Measurements from ENCODE around the gene TRERF1.
A peak's percentile ranks its signal among the peaks of the same experiment; 100 is the strongest.

The TRERF1 gene

DNA sequence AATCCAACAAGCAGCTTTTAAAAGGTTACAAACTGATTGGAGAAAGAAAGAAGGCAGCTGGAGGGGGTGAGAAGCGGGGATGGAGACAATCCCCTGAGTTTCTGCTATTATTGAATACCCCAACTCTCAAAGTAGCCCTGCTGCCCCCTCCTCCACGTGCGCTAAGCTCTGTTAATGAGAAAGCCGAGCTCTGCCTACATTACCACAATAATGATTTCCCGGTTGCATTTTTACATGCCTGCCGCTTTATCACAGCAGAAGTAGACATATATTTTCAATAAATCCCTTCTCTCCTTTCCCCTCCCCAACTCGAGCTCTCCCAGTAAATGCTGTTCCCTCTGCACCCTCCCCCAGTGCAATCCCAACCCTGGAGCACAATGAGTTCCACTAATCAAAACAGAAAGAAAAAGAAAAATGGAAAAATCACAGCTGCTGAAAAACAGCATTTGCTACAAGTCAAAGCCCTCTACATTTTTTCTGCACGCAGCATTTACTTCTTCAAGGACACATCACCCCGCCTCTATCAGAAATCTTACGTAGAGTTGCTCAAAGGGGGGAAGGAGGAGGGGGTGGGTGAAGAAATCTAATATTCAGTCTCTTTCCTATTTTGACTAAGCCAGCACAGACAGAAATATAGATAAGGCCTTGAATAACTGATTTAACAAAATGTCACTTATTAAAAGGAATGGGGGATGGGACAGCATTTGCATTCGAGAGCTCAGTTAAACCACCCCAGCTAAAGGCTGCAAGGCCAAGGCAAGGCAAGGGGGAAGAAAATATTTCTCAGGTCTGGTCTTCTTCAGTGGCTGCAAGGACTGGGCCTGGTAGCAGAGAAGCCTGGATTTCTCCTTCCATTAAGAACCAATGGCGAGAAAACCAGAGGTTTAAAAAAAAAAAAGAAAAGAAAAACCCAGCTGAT is 10.7 kb downstream of the TRERF1 start:
- TF ChIP-seq ZNF274 (IDR thresholded peaks at IDR 0.05; ENCODE audit: low read depth, low read length): no peak
- no peak for TF ChIP-seq SUZ12 (IDR thresholded peaks at IDR 0.05; ENCODE audit: extremely low read depth, insufficient read depth, insufficient read length)
- no peak for TF ChIP-seq YY1 (IDR thresholded peaks at IDR 0.05; ENCODE audit: insufficient read depth, insufficient read length)
- no peaks in the 10 kb centered on the region for H3K9me3 ChIP-seq (ENCODE audit: insufficient read depth, low read length)
- no peaks in the 10 kb centered on the region for H3K4me1 ChIP-seq (ENCODE audit: insufficient read depth, insufficient read length)
- no peaks in the 10 kb centered on the region for H3K36me3 ChIP-seq (ENCODE audit: insufficient read depth, insufficient read length, low read length)
- DNase-seq (ENCODE audit: low read depth, low spot score): no peak
- H3K27me3 ChIP-seq (ENCODE audit: insufficient read depth, insufficient read length): no peaks in the 10 kb centered on the region
- peak overlapping the region; percentile 52 for H3K9ac ChIP-seq (ENCODE audit: insufficient read length, low read depth)
- no peak overlapping the region for H3K4me3 ChIP-seq (ENCODE audit: insufficient read length, low read depth)

DNA sequence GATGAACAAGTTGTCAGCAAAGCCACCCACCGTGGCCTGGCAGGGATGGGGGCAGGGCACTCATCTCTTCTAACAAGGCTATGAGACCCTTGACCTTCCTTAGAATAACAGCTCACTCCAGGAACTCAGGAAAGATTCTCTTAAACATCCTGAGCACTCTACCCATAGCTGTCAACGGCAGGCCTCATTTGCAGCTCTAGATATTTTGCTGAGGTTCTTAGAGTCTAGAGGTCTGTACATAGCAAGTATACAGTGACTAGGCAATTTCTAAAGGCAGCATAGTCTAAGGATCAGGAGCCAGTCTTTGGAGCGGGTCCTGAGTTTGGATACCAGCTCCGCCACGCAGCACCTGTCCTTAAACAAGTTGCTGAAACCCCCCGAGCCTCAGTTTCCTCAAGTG is 11.7 kb downstream of the TRERF1 start:
- H3K9ac ChIP-seq (ENCODE audit: insufficient read length, low read depth): no peak overlapping the region
- H3K4me1 ChIP-seq (ENCODE audit: insufficient read depth, insufficient read length): no peaks in the 10 kb centered on the region
- TF ChIP-seq YY1 (IDR thresholded peaks at IDR 0.05; ENCODE audit: insufficient read depth, insufficient read length): no peak
- TF ChIP-seq SUZ12 (IDR thresholded peaks at IDR 0.05; ENCODE audit: extremely low read depth, insufficient read depth, insufficient read length): no peak
- TF ChIP-seq ZNF274 (IDR thresholded peaks at IDR 0.05; ENCODE audit: low read depth, low read length): no peak
- peak overlapping the region; percentile 9 for H3K4me3 ChIP-seq (ENCODE audit: insufficient read length, low read depth)
- no peaks in the 10 kb centered on the region for H3K36me3 ChIP-seq (ENCODE audit: insufficient read depth, insufficient read length, low read length)
- no peaks in the 10 kb centered on the region for H3K9me3 ChIP-seq (ENCODE audit: insufficient read depth, low read length)
- H3K27me3 ChIP-seq (ENCODE audit: insufficient read depth, insufficient read length): no peaks in the 10 kb centered on the region
- no peak for DNase-seq (ENCODE audit: low read depth, low spot score)

DNA sequence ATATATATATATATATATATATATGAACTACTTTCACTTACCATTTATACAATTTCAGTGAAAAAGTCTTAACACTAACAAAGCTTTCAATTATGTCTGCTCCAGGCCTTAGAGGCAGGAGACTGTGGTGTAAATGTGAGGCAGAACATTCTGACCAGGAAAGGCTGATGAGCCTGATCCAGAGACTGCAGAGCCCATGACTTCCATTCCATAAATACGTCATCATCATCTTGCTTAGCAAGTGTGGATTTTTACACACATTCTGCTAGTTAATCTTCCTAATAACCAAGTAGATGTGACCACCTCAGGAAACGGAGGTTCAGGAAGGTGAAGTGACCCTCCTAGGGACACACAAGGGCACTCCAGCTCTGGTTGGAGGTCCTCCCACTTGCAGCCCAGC is 14.9 kb downstream of the TRERF1 start:
- Histone ChIP-seq H3K36me3 (ENCODE audit: insufficient read depth, insufficient read length, low read length) (peaks cover 2% of the 10 kb centered on the region), H3K9me3 (ENCODE audit: insufficient read depth, low read length) (peaks cover 13% of the 10 kb centered on the region), H3K9ac (ENCODE audit: insufficient read length, low read depth) (no peak overlapping the region), H3K27me3 (ENCODE audit: insufficient read depth, insufficient read length) (no peaks in the 10 kb centered on the region), H3K4me3 (ENCODE audit: insufficient read length, low read depth) (no peak overlapping the region), H3K4me1 (ENCODE audit: insufficient read depth, insufficient read length) (no peaks in the 10 kb centered on the region)
- no peak for DNase-seq (ENCODE audit: low read depth, low spot score)
- TF ChIP-seq SUZ12 (IDR thresholded peaks at IDR 0.05; ENCODE audit: extremely low read depth, insufficient read depth, insufficient read length): no peak
- TF ChIP-seq YY1 (IDR thresholded peaks at IDR 0.05; ENCODE audit: insufficient read depth, insufficient read length): no peak
- no peak for TF ChIP-seq ZNF274 (IDR thresholded peaks at IDR 0.05; ENCODE audit: low read depth, low read length)

DNA sequence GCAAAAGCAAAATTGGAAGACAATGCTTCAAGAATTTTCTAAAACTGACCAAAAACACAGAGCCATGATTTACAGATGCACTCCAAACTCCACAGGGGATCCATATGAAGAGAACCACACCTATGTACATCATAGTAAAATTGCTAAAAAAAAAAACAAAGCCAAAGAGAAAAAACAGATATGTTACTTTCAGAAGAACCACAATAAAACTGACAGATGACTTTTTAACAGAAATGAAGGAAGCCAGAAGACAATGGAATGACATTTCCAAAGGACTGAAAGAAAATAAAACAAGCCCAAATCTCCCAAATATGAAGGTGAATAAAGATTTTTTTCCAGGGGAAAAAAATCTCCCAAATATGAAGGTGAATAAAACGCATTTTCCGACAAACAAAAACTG is 17.5 kb downstream of the TRERF1 start:
- Histone ChIP-seq H3K9ac (ENCODE audit: insufficient read length, low read depth) (no peak overlapping the region), H3K4me3 (ENCODE audit: insufficient read length, low read depth) (no peak overlapping the region), H3K9me3 (ENCODE audit: insufficient read depth, low read length) (peaks cover 13% of the 10 kb centered on the region), H3K27me3 (ENCODE audit: insufficient read depth, insufficient read length) (no peaks in the 10 kb centered on the region), H3K36me3 (ENCODE audit: insufficient read depth, insufficient read length, low read length) (peaks cover 2% of the 10 kb centered on the region), H3K4me1 (ENCODE audit: insufficient read depth, insufficient read length) (peaks cover under 1% of the 10 kb centered on the region)
- no peak for TF ChIP-seq ZNF274 (IDR thresholded peaks at IDR 0.05; ENCODE audit: low read depth, low read length)
- TF ChIP-seq YY1 (IDR thresholded peaks at IDR 0.05; ENCODE audit: insufficient read depth, insufficient read length): no peak
- no peak for TF ChIP-seq SUZ12 (IDR thresholded peaks at IDR 0.05; ENCODE audit: extremely low read depth, insufficient read depth, insufficient read length)
- DNase-seq (ENCODE audit: low read depth, low spot score): no peak

DNA sequence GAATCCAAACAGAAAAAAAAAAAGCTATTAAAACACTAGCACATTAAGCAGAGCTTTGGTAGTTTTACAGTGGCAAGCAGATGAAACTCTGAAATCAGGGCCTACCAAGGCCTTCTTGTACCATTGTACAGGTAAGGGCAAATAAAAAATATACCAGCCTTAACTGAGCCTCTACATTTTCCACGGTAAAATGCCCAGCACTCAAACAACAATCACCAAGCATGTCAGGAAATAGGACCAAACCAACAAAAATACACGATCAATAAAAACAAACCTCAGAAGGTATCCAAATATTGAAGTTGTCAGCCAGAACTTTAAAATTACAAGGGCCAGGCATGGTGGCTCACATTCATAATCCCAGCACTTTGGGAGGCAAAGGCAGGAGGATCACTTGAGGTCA is 18.3 kb downstream of the TRERF1 start:
- H3K36me3 ChIP-seq (ENCODE audit: insufficient read depth, insufficient read length, low read length): peaks cover 2% of the 10 kb centered on the region
- no peak for DNase-seq (ENCODE audit: low read depth, low spot score)
- TF ChIP-seq YY1 (IDR thresholded peaks at IDR 0.05; ENCODE audit: insufficient read depth, insufficient read length): no peak
- no peak for TF ChIP-seq SUZ12 (IDR thresholded peaks at IDR 0.05; ENCODE audit: extremely low read depth, insufficient read depth, insufficient read length)
- TF ChIP-seq ZNF274 (IDR thresholded peaks at IDR 0.05; ENCODE audit: low read depth, low read length): no peak
- no peaks in the 10 kb centered on the region for H3K27me3 ChIP-seq (ENCODE audit: insufficient read depth, insufficient read length)
- H3K4me3 ChIP-seq (ENCODE audit: insufficient read length, low read depth): no peak overlapping the region
- H3K4me1 ChIP-seq (ENCODE audit: insufficient read depth, insufficient read length): peaks cover 5% of the 10 kb centered on the region
- H3K9ac ChIP-seq (ENCODE audit: insufficient read length, low read depth): no peak overlapping the region
- H3K9me3 ChIP-seq (ENCODE audit: insufficient read depth, low read length): peaks cover 13% of the 10 kb centered on the region

DNA sequence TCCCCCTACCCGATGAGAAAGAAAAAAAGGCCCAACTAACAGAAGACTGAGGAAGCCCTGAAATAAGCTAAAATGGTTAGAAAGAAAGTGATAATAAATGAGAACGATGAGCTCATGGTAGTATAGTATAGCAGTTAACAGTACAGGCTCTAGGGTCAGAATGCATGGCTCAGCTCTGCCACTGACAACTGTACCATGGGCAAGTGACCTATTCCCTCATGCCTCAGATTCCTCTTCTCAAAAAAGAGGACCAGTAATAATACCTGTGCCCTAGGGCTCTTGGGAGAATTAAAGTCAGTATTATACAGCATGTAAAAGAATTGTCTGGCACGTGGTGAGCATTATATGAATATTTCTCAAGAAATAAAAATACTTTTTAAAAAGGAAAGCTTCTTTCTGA is 19.8 kb downstream of the TRERF1 start:
- Histone ChIP-seq H3K9me3 (ENCODE audit: insufficient read depth, low read length) (peaks cover 13% of the 10 kb centered on the region), H3K27me3 (ENCODE audit: insufficient read depth, insufficient read length) (no peaks in the 10 kb centered on the region), H3K4me1 (ENCODE audit: insufficient read depth, insufficient read length) (peaks cover 5% of the 10 kb centered on the region), H3K36me3 (ENCODE audit: insufficient read depth, insufficient read length, low read length) (peaks cover 2% of the 10 kb centered on the region), H3K9ac (ENCODE audit: insufficient read length, low read depth) (no peak overlapping the region), H3K4me3 (ENCODE audit: insufficient read length, low read depth) (no peak overlapping the region)
- TF ChIP-seq ZNF274 (IDR thresholded peaks at IDR 0.05; ENCODE audit: low read depth, low read length) (no peak), YY1 (IDR thresholded peaks at IDR 0.05; ENCODE audit: insufficient read depth, insufficient read length) (no peak), SUZ12 (IDR thresholded peaks at IDR 0.05; ENCODE audit: extremely low read depth, insufficient read depth, insufficient read length) (no peak)
- DNase-seq (ENCODE audit: low read depth, low spot score): no peak

DNA sequence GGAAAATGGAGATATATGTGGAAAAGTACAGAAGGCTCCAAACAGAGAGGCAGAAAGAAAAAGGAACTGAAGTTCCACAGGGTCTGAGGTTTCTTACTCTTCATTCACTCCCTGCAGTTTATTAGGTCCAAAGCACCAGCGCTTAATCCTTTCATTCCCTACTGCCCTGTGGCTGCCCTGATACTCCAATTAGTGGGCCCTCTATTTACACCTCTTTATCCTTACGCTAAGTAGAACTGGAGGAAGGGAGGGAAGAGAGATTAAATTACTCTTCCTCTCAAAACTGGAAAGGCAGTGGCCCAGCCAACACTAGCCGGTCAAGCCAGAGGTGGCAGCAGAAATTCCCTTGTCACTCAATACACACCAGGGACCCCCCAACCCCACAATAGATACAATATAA is 20.4 kb downstream of the TRERF1 start:
- no peak for DNase-seq (ENCODE audit: low read depth, low spot score)
- peaks cover 5% of the 10 kb centered on the region for H3K4me1 ChIP-seq (ENCODE audit: insufficient read depth, insufficient read length)
- TF ChIP-seq SUZ12 (IDR thresholded peaks at IDR 0.05; ENCODE audit: extremely low read depth, insufficient read depth, insufficient read length) (no peak), YY1 (IDR thresholded peaks at IDR 0.05; ENCODE audit: insufficient read depth, insufficient read length) (no peak), ZNF274 (IDR thresholded peaks at IDR 0.05; ENCODE audit: low read depth, low read length) (no peak)
- no peaks in the 10 kb centered on the region for H3K27me3 ChIP-seq (ENCODE audit: insufficient read depth, insufficient read length)
- H3K4me3 ChIP-seq (ENCODE audit: insufficient read length, low read depth): no peak overlapping the region
- H3K9ac ChIP-seq (ENCODE audit: insufficient read length, low read depth): no peak overlapping the region
- H3K9me3 ChIP-seq (ENCODE audit: insufficient read depth, low read length): peaks cover 13% of the 10 kb centered on the region
- H3K36me3 ChIP-seq (ENCODE audit: insufficient read depth, insufficient read length, low read length): peaks cover 2% of the 10 kb centered on the region

Measured in NT2/D1 (cell line).